ENCODE measurements around the gene KCTD5. TPM values are rescaled to one million over a fixed set of nuclear protein-coding genes. Genes with fewer than 3 reads are reported as not detected.
A peak's percentile ranks its signal among the peaks of the same experiment; 100 is the strongest.

KCTD5 gene
- total and polyA plus RNA-seq, 2 experiments from 2014 or later, result 19.7 to 31.8 TPM

- TF ChIP-seq POLR2AphosphoS5 (IDR thresholded peaks at IDR 0.05; ENCODE audit: low read depth) (no peak), ETS1 (IDR thresholded peaks at IDR 0.05) (no peak), ZNF114 (CRISPR knock-in tag; IDR thresholded peaks at IDR 0.05) (no peak), NANOG (IDR thresholded peaks at IDR 0.05; ENCODE audit: borderline replicate concordance) (no peak), CREB1 (CRISPR knock-in tag; IDR thresholded peaks at IDR 0.05; ENCODE audit: low read depth) (no peak), STAT1 (IDR thresholded peaks at IDR 0.05; ENCODE audit: unreplicated experiment) (no peak), REST (IDR thresholded peaks at IDR 0.05; ENCODE audit: unreplicated experiment) (no peak), CTCF (conservative IDR thresholded peaks at IDR 0.05; ENCODE audit: low read depth in 2 of 2) (no peak), ZNF331 (CRISPR knock-in tag; IDR thresholded peaks at IDR 0.05; ENCODE audit: low read depth) (no peak)
These were observed 32.7 kb downstream of the KCTD5 start (continued) for GRCh38 chr16:2715064-2715463.

- H3K27ac Mint-ChIP-seq, result no peak overlapping the region
- H3K9me3 Mint-ChIP-seq, result no peaks in the 10 kb centered on the region
- DNase-seq (ENCODE audit: low spot score) (peak; percentile 63), ATAC-seq (peak; percentile 60)
- peaks cover 7% of the 10 kb centered on the region; the same call in 2 of the 3 replicates for H3K4me1 Mint-ChIP-seq
- H3K9me2 ChIP-seq (ENCODE audit: insufficient read depth), result no peaks in the 10 kb centered on the region
- H3K36me3 Mint-ChIP-seq (ENCODE audit: low read depth), result no peaks in the 10 kb centered on the region; the same call in 2 of the 3 replicates
- H3K4me3 ChIP-seq, result peak overlapping the region; percentile 43; the same call in 1 of the 2 replicates
- no peak overlapping the region for H2AFZ ChIP-seq
- no peaks in the 10 kb centered on the region for H3K79me2 ChIP-seq (replicated peaks; ENCODE audit: insufficient read depth)
- H3K4me1 ChIP-seq (ENCODE audit: insufficient read depth), result no peaks in the 10 kb centered on the region
- H3K27me3 ChIP-seq (ENCODE audit: insufficient read depth), result no peaks in the 10 kb centered on the region
- peaks cover 20% of the 10 kb centered on the region for H3K27me3 Mint-ChIP-seq (ENCODE audit: insufficient read depth, low read depth, poor library complexity)
- TF ChIP-seq REST (IDR thresholded peaks at IDR 0.05; ENCODE audit: unreplicated experiment) (peak; percentile 97), ZNF114 (CRISPR knock-in tag; IDR thresholded peaks at IDR 0.05) (no peak), CREB1 (CRISPR knock-in tag; IDR thresholded peaks at IDR 0.05; ENCODE audit: low read depth) (peak; percentile 47)
- H3F3A ChIP-seq (replicated peaks; ENCODE audit: low read depth), result 0 out of 2 replicates have a peak, but pooled peaks cover 4% of the 10 kb centered on the region
- no peaks in the 10 kb centered on the region for H3K36me3 ChIP-seq (ENCODE audit: insufficient read depth)
- peak overlapping the region; percentile 68 for H3K4me2 ChIP-seq
- H3K4me3 Mint-ChIP-seq, result no peak overlapping the region
- H4K20me1 ChIP-seq (replicated peaks; ENCODE audit: insufficient read depth), result no peaks in the 10 kb centered on the region
- H3K27ac ChIP-seq (ENCODE audit: low read depth), result no peak overlapping the region
These were observed 33.2 kb downstream of the KCTD5 start for GRCh38 chr16:2715519-2715918.

Measured in GM23338 (cell line).